DND-41 (cell line): ENCODE results near the gene LRFN2.

Experiments used
- ATAC-seq: fragments of 200-7000 bp; cut with Tn5 transposase; 3 replicates; pipeline ENCODE4 v1.9.1; 2021; ENCODE audit warnings: low read depth; ENCODE audit not compliant: insufficient read depth
- DNase-seq: peaks from one replicate; pipeline ENCODE4 v3.0.0-alpha.2; 2020
- H2AFZ ChIP-seq: 2 replicates; pipeline ENCODE4 v1.6.0; 2012; ENCODE audit warnings: low read depth, low read length
- H3K27ac ChIP-seq: 2 replicates; pipeline ENCODE4 v1.5.1; 2012; ENCODE audit warnings: low read length, inconsistent platforms
- H3K27me3 ChIP-seq: fragments of 200-600 bp; sonication (generic); 2 replicates; pipeline ENCODE4 v1.6.0; 2012; ENCODE audit warnings: low read length, mild to moderate bottlenecking, inconsistent platforms; ENCODE audit not compliant: insufficient read depth, poor library complexity
- H3K36me3 ChIP-seq: 2 replicates; pipeline ENCODE4 v1.5.1; 2012; ENCODE audit warnings: low read length, inconsistent platforms; ENCODE audit not compliant: insufficient read depth
- H3K4me1 ChIP-seq: 2 replicates; pipeline ENCODE4 v1.5.1; 2012; ENCODE audit warnings: mild to moderate bottlenecking, low read length; ENCODE audit not compliant: insufficient read depth
- H3K4me2 ChIP-seq: 2 replicates; pipeline ENCODE4 v1.6.0; 2012; ENCODE audit warnings: mild to moderate bottlenecking, moderate library complexity, low read length, inconsistent platforms; ENCODE audit not compliant: insufficient read depth
- H3K4me3 ChIP-seq, 2 experiments: fragments of 200-600 bp in 1 of 2; shearing (Covaris generic) in 1 of 2; 2 replicates each; pipeline ENCODE4 v1.5.1; 2012 to 2016; ENCODE audit warnings: inconsistent platforms in 2 of 2, low read length in 2 of 2, mild to moderate bottlenecking in 2 of 2, low read depth in 1 of 2, moderate library complexity in 1 of 2
- H3K79me2 ChIP-seq: 2 replicates; pipeline ENCODE4 v1.6.0; 2012; ENCODE audit warnings: low read length, inconsistent platforms; ENCODE audit not compliant: insufficient read depth
- H3K9ac ChIP-seq: 2 replicates; pipeline ENCODE4 v1.6.0; 2012; ENCODE audit warnings: low read depth, mild to moderate bottlenecking, inconsistent platforms, low read length, moderate library complexity
- H3K9me3 ChIP-seq: 2 replicates; pipeline ENCODE4 v1.5.1; 2012; ENCODE audit warnings: low read length, moderate library complexity, mild to moderate bottlenecking, inconsistent platforms; ENCODE audit not compliant: insufficient read depth, severe bottlenecking
- H4K20me1 ChIP-seq: 2 replicates; pipeline ENCODE4 v1.6.0; 2012; ENCODE audit warnings: low read length; ENCODE audit not compliant: insufficient read depth
- EZH2 ChIP-seq: IDR thresholded peaks from 3 replicates; pipeline ENCODE4 v1.6.1; 2012; ENCODE audit warnings: borderline replicate concordance, low read depth, mild to moderate bottlenecking, moderate library complexity, low read length, inconsistent platforms; ENCODE audit not compliant: severe bottlenecking
- TF ChIP-seq, protein P1 (sequence below): IDR thresholded peaks from 2 replicates; pipeline ENCODE4 v1.5.1; 2012; ENCODE audit warnings: borderline replicate concordance, low read length, moderate library complexity, mild to moderate bottlenecking; ENCODE audit not compliant: poor library complexity, severe bottlenecking; ENCODE audit errors: extremely low read depth

The LRFN2 gene

GRCh38 chr6:40516429-40516828, 70.7 kb downstream of the LRFN2 start:
- H3K9ac ChIP-seq: no peak overlapping the region
- H4K20me1 ChIP-seq: no peaks in the 10 kb centered on the region
- no peaks in the 10 kb centered on the region for H3K27me3 ChIP-seq
- no peaks in the 10 kb centered on the region for H3K4me1 ChIP-seq
- no peak for TF ChIP-seq EZH2
- TF ChIP-seq, protein P1, sequence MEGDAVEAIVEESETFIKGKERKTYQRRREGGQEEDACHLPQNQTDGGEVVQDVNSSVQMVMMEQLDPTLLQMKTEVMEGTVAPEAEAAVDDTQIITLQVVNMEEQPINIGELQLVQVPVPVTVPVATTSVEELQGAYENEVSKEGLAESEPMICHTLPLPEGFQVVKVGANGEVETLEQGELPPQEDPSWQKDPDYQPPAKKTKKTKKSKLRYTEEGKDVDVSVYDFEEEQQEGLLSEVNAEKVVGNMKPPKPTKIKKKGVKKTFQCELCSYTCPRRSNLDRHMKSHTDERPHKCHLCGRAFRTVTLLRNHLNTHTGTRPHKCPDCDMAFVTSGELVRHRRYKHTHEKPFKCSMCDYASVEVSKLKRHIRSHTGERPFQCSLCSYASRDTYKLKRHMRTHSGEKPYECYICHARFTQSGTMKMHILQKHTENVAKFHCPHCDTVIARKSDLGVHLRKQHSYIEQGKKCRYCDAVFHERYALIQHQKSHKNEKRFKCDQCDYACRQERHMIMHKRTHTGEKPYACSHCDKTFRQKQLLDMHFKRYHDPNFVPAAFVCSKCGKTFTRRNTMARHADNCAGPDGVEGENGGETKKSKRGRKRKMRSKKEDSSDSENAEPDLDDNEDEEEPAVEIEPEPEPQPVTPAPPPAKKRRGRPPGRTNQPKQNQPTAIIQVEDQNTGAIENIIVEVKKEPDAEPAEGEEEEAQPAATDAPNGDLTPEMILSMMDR: no peak
- H3K79me2 ChIP-seq: no peaks in the 10 kb centered on the region
- H3K36me3 ChIP-seq: no peaks in the 10 kb centered on the region
- H3K27ac ChIP-seq: no peak overlapping the region
- H2AFZ ChIP-seq: no peak overlapping the region
- DNase-seq (no peak), ATAC-seq (no peak)
- H3K4me2 ChIP-seq: no peak overlapping the region
- no peak overlapping the region for H3K4me3 ChIP-seq
- no peaks in the 10 kb centered on the region for H3K9me3 ChIP-seq

DNA sequence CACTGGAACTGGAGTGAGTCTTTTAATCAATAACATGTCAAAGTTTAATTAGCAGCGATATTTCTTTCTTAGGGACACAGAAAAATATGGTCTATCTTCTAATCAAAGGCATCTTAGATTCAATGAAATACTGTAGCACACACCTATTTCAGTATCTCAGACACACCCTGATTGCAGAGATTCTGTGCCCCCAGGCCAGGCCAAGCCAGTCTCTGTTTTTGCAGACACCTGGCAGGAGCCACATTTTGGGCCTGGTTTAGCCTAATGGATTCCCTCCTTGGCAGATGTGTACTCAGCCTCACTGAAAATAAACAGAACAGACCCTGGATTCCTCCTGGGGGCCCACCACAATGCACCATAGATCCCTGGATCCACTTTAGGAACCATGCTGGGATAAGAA, 74.8 kb downstream of the LRFN2 start:
- Histone ChIP-seq H3K79me2 (no peaks in the 10 kb centered on the region), H3K27me3 (no peaks in the 10 kb centered on the region), H3K4me3 (no peak overlapping the region), H3K9me3 (no peaks in the 10 kb centered on the region), H2AFZ (no peak overlapping the region), H3K4me1 (no peaks in the 10 kb centered on the region), H4K20me1 (no peaks in the 10 kb centered on the region), H3K9ac (no peak overlapping the region), H3K36me3 (no peaks in the 10 kb centered on the region), H3K27ac (no peak overlapping the region), H3K4me2 (no peak overlapping the region)
- ATAC-seq: no peak
- TF ChIP-seq, protein P1: no peak
- no peak for TF ChIP-seq EZH2
- DNase-seq: no peak

GRCh38 chr6:40511884-40512283, 75.3 kb downstream of the LRFN2 start:
- H3K36me3 ChIP-seq: no peaks in the 10 kb centered on the region
- H3K9me3 ChIP-seq: no peaks in the 10 kb centered on the region
- H3K9ac ChIP-seq: no peak overlapping the region
- H2AFZ ChIP-seq: no peak overlapping the region
- H3K27me3 ChIP-seq: no peaks in the 10 kb centered on the region
- no peaks in the 10 kb centered on the region for H3K4me1 ChIP-seq
- H3K4me2 ChIP-seq: no peak overlapping the region
- H3K27ac ChIP-seq: no peak overlapping the region
- no peaks in the 10 kb centered on the region for H3K79me2 ChIP-seq
- DNase-seq (no peak), ATAC-seq (no peak)
- H4K20me1 ChIP-seq: no peaks in the 10 kb centered on the region
- H3K4me3 ChIP-seq: no peak overlapping the region
- TF ChIP-seq, protein P1: no peak
- no peak for TF ChIP-seq EZH2

DNA sequence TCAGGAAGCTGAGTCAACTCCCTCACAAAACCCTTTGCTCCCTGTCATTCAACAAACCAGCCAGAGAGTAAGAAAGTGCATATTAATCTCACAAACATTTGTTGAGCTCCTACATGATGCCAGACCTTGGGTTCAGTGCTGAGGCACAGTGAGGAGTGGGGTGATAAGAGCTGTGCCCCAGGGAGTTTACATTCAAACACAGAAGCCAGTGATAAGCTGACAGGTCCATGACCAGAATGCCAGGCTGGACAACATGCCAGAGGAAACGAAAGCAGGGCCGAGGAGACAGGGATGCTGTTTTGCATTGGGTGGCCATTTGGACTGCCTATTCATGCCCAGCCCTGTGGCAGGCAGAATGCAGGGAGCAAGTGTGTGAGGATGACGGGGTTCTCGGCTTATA, 76.7 kb downstream of the LRFN2 start:
- H2AFZ ChIP-seq: no peak overlapping the region
- no peak overlapping the region for H3K4me2 ChIP-seq
- no peak overlapping the region for H3K4me3 ChIP-seq
- no peaks in the 10 kb centered on the region for H3K27me3 ChIP-seq
- no peaks in the 10 kb centered on the region for H3K36me3 ChIP-seq
- H3K9me3 ChIP-seq: no peaks in the 10 kb centered on the region
- H3K79me2 ChIP-seq: no peaks in the 10 kb centered on the region
- H3K4me1 ChIP-seq: no peaks in the 10 kb centered on the region
- DNase-seq: no peak
- H3K27ac ChIP-seq: no peak overlapping the region
- TF ChIP-seq, protein P1: no peak
- TF ChIP-seq EZH2: no peak
- no peak overlapping the region for H3K9ac ChIP-seq
- H4K20me1 ChIP-seq: no peaks in the 10 kb centered on the region
- no peak for ATAC-seq
